ENCODE data around the gene ZACN.

The ZACN gene

GRCh38 chr17:76111956-76112355 is 33.0 kb downstream of the ZACN start:
- Histone ChIP-seq H3K9me3 (ENCODE audit: insufficient read depth, low read depth, low read length) (no peaks in the 10 kb centered on the region), H3K4me2 (ENCODE audit: low read depth, low read length, poor library complexity, severe bottlenecking) (no peak overlapping the region), H3K4me3 (ENCODE audit: low read length, poor library complexity, severe bottlenecking) (no peak overlapping the region), H3K9ac (ENCODE audit: low read depth, low read length, poor library complexity, severe bottlenecking) (no peak overlapping the region), H3K79me2 (ENCODE audit: insufficient read depth, low read length) (no peaks in the 10 kb centered on the region), H2AFZ (ENCODE audit: low read length) (peak overlapping the region; percentile 51; the same call in 1 of the 2 replicates), H3F3A (ENCODE audit: low read depth) (no peaks in the 10 kb centered on the region), H3K9me2 (replicated peaks; ENCODE audit: low read depth, low read length) (no peaks in the 10 kb centered on the region), H3K36me3 (ENCODE audit: insufficient read depth, low read length) (no peaks in the 10 kb centered on the region), H3K4me1 (ENCODE audit: insufficient read depth, low read length, poor library complexity, severe bottlenecking) (peaks cover 8% of the 10 kb centered on the region), H3K27me3 (ENCODE audit: insufficient read depth, low read length, poor library complexity, severe bottlenecking) (no peaks in the 10 kb centered on the region), H4K20me1 (ENCODE audit: insufficient read depth, low read length, poor library complexity, severe bottlenecking) (no peaks in the 10 kb centered on the region)
- no peak for TF ChIP-seq EZH2phosphoT487 (IDR thresholded peaks at IDR 0.05; ENCODE audit: borderline replicate concordance)
- TF ChIP-seq, protein P1, sequence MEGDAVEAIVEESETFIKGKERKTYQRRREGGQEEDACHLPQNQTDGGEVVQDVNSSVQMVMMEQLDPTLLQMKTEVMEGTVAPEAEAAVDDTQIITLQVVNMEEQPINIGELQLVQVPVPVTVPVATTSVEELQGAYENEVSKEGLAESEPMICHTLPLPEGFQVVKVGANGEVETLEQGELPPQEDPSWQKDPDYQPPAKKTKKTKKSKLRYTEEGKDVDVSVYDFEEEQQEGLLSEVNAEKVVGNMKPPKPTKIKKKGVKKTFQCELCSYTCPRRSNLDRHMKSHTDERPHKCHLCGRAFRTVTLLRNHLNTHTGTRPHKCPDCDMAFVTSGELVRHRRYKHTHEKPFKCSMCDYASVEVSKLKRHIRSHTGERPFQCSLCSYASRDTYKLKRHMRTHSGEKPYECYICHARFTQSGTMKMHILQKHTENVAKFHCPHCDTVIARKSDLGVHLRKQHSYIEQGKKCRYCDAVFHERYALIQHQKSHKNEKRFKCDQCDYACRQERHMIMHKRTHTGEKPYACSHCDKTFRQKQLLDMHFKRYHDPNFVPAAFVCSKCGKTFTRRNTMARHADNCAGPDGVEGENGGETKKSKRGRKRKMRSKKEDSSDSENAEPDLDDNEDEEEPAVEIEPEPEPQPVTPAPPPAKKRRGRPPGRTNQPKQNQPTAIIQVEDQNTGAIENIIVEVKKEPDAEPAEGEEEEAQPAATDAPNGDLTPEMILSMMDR (conservative IDR thresholded peaks at IDR 0.05; ENCODE audit: low read length), result no peak

DNA sequence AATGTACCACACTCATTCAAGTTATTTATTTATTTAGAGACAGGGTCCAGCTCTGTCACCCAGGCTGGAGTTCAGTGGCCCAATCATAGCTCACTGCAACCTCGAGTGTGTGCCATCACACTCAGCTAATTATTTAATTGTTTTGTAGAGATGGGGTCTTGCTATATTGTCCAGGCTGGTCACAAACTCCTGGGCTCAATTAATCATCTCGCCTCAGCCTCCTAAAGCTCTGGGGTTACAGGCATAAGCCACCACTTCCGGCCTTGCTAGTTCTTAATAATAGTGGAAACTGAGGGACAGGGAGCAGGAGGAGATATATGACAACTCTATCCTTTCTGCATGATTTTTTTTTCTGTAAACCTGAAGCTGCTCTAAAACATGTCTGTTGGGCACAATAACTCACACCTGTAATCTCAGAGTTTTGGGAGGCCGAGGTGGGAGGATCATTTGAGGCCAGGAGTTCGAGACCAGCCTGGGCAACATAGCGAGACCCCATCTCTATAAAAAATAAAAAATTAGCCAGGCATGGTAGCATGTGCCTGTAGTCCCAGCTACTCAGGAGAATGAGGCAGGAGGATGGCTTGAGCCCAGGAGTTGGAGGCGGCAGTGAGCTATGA is 36.3 kb downstream of the ZACN start:
- Histone ChIP-seq H3K9ac (ENCODE audit: low read depth, low read length, poor library complexity, severe bottlenecking) (no peak overlapping the region), H3K27me3 (ENCODE audit: insufficient read depth, low read length, poor library complexity, severe bottlenecking) (no peaks in the 10 kb centered on the region), H3K9me3 (ENCODE audit: insufficient read depth, low read depth, low read length) (no peaks in the 10 kb centered on the region), H3K9me2 (replicated peaks; ENCODE audit: low read depth, low read length) (no peaks in the 10 kb centered on the region), H3K4me3 (ENCODE audit: low read length, poor library complexity, severe bottlenecking) (no peak overlapping the region), H2AFZ (ENCODE audit: low read length) (no peak overlapping the region), H3K4me2 (ENCODE audit: low read depth, low read length, poor library complexity, severe bottlenecking) (no peak overlapping the region), H3K4me1 (ENCODE audit: insufficient read depth, low read length, poor library complexity, severe bottlenecking) (peaks cover 8% of the 10 kb centered on the region), H3F3A (ENCODE audit: low read depth) (no peaks in the 10 kb centered on the region), H3K79me2 (ENCODE audit: insufficient read depth, low read length) (no peaks in the 10 kb centered on the region), H3K36me3 (ENCODE audit: insufficient read depth, low read length) (no peaks in the 10 kb centered on the region), H4K20me1 (ENCODE audit: insufficient read depth, low read length, poor library complexity, severe bottlenecking) (no peaks in the 10 kb centered on the region)
- TF ChIP-seq, protein P1 (conservative IDR thresholded peaks at IDR 0.05; ENCODE audit: low read length), result no peak
- no peak for TF ChIP-seq EZH2phosphoT487 (IDR thresholded peaks at IDR 0.05; ENCODE audit: borderline replicate concordance)

DNA sequence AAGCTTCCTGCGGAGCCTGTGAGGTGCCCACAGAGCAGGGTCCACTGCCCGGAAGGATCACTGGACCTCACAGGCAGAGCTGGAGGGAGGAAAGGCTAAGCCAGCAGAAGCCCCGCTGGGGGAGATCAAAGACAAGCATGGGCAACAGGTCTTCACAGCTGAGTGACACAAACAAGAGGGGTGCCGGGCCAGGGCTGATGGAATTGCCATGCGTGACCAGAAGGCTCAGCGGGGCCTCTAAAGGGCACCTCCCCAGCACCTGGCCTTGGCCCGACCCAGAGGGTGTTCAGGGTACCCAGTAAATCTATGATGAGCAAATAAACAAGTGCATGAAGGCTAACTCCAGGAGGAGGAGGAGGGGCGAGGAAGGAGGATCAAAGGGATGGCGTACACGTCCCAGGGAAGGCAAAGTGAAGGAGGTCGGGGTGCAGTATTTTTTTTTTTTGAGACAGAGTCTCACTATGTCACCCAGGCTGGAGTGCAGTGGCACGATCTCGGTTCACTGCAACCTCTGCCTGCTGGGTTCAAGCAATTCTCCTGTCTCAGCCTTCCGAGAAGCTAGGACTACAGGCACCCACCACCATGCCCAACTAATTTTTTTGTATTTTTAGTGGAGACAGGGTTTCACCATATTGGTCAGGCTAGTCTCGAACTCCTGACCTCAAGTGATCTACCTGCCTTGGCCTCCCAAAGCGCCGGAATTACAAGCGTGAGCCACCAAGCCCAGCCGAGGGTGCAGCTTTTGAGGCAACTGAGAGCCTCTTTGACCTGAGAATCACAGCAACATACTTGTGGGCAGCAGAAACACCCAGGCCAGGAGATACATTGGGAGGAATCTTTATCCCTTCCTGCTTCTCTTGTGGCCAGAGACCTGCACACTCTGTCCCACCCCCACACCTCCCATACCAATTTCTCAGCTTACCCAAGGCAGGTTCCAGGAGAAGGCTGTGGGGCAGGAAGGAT is 40.7 kb downstream of the ZACN start:
- Histone ChIP-seq H3K9ac (ENCODE audit: low read depth, low read length, poor library complexity, severe bottlenecking) (no peak overlapping the region), H3K4me2 (ENCODE audit: low read depth, low read length, poor library complexity, severe bottlenecking) (no peak overlapping the region), H3K4me1 (ENCODE audit: insufficient read depth, low read length, poor library complexity, severe bottlenecking) (no peaks in the 10 kb centered on the region), H3K79me2 (ENCODE audit: insufficient read depth, low read length) (no peaks in the 10 kb centered on the region), H3F3A (ENCODE audit: low read depth) (no peaks in the 10 kb centered on the region), H3K36me3 (ENCODE audit: insufficient read depth, low read length) (no peaks in the 10 kb centered on the region), H3K9me3 (ENCODE audit: insufficient read depth, low read depth, low read length) (no peaks in the 10 kb centered on the region), H2AFZ (ENCODE audit: low read length) (no peak overlapping the region), H4K20me1 (ENCODE audit: insufficient read depth, low read length, poor library complexity, severe bottlenecking) (no peaks in the 10 kb centered on the region), H3K9me2 (replicated peaks; ENCODE audit: low read depth, low read length) (no peaks in the 10 kb centered on the region), H3K4me3 (ENCODE audit: low read length, poor library complexity, severe bottlenecking) (no peak overlapping the region), H3K27me3 (ENCODE audit: insufficient read depth, low read length, poor library complexity, severe bottlenecking) (no peaks in the 10 kb centered on the region)
- TF ChIP-seq EZH2phosphoT487 (IDR thresholded peaks at IDR 0.05; ENCODE audit: borderline replicate concordance), result no peak
- TF ChIP-seq, protein P1 (conservative IDR thresholded peaks at IDR 0.05; ENCODE audit: low read length), result no peak

Measured in Loucy (cell line).